ENCODE results near the gene CSNK1D.

CSNK1D gene

GRCh38 chr17:82309656-82310570, 36.4 kb upstream of the CSNK1D start:
- no peak for DNase-seq

GRCh38 chr17:82305727-82306300, 32.3 kb upstream of the CSNK1D start:
- DNase-seq, result no peak

- no peak for DNase-seq
These were observed 31.6 kb upstream of the CSNK1D start for GRCh38 chr17:82304826-82305726.

GRCh38 chr17:82303944-82304808, 30.7 kb upstream of the CSNK1D start:
- DNase-seq, result no peak

- DNase-seq, result no peak
These were observed 29.8 kb upstream of the CSNK1D start for GRCh38 chr17:82302991-82303943.

GRCh38 chr17:82302568-82302963, 29.1 kb upstream of the CSNK1D start:
- DNase-seq, result no peak

- DNase-seq, result no peak
These were observed 28.5 kb upstream of the CSNK1D start for GRCh38 chr17:82301916-82302567.

GRCh38 chr17:82301300-82301915, 27.9 kb upstream of the CSNK1D start:
- no peak for DNase-seq

GRCh38 chr17:82300707-82301270, 27.3 kb upstream of the CSNK1D start:
- no peak for DNase-seq

GRCh38 chr17:82300228-82300627, 26.7 kb upstream of the CSNK1D start:
- DNase-seq, result no peak

GRCh38 chr17:82299452-82299851, 26.0 kb upstream of the CSNK1D start:
- no peak for DNase-seq

- DNase-seq, result no peak
These were observed 25.3 kb upstream of the CSNK1D start for GRCh38 chr17:82298538-82299421.

- DNase-seq, result peak; percentile 51 to 81
These were observed 24.4 kb upstream of the CSNK1D start for GRCh38 chr17:82297714-82298537.

- DNase-seq, result peak; percentile 69 to 75
These were observed 23.8 kb upstream of the CSNK1D start for GRCh38 chr17:82297280-82297713.

- no peak for DNase-seq
These were observed 23.2 kb upstream of the CSNK1D start for GRCh38 chr17:82296511-82297279.

- DNase-seq, result no peak
These were observed 21.9 kb upstream of the CSNK1D start for GRCh38 chr17:82295472-82295814.

Data from SW 1271 (cell line).